Glomerular visceral epithelial cell (primary cell): ENCODE measurements around the gene DNMT3A.

ENCODE experiments used
- DNase-seq: peaks from one replicate; pipeline ENCODE4 v3.0.0-alpha.2; 2016; ENCODE audit errors: extremely low spot score

Gene DNMT3A

GRCh38 chr2:25202275-25202674, 139.4 kb downstream of the DNMT3A start:
- no peak for DNase-seq

- no peak for DNase-seq
Observed at GRCh38 chr2:25201794-25202193, 139.9 kb downstream of the DNMT3A start.

GRCh38 chr2:25201265-25201664, 140.5 kb downstream of the DNMT3A start:
- no peak for DNase-seq

- DNase-seq = no peak
Observed at GRCh38 chr2:25198576-25198975, 143.1 kb downstream of the DNMT3A start.

- DNase-seq = no peak
Observed at GRCh38 chr2:25198209-25198525, 143.6 kb downstream of the DNMT3A start.

GRCh38 chr2:25197336-25198208, 144.2 kb downstream of the DNMT3A start:
- no peak for DNase-seq

GRCh38 chr2:25194576-25195122, 147.1 kb downstream of the DNMT3A start:
- no peak for DNase-seq

- no peak for DNase-seq
Observed at GRCh38 chr2:25190536-25190935, 151.2 kb downstream of the DNMT3A start.

GRCh38 chr2:25188405-25188804, 153.3 kb downstream of the DNMT3A start:
- no peak for DNase-seq

- DNase-seq = no peak
Observed at GRCh38 chr2:25187729-25188350, 153.9 kb downstream of the DNMT3A start.

GRCh38 chr2:25184254-25184653, 157.5 kb downstream of the DNMT3A start:
- DNase-seq = no peak

GRCh38 chr2:25178976-25179375, 162.7 kb downstream of the DNMT3A start:
- no peak for DNase-seq
